Measurements from ENCODE around the gene NPAS1.

NPAS1 gene

GRCh38 chr19:47093841-47094240 is 74.2 kb downstream of the NPAS1 start:
- intact Hi-C loops (cut with DNase I; ENCODE audit: low total_unique reads), result no loop called here
- TF ChIP-seq CTCF (IDR thresholded peaks at IDR 0.05), result no peak
- H3K4me1 ChIP-seq, result peaks cover 0 to 61% (median 52%) of the 10 kb centered on the region in 4 donors
- H3K36me3 ChIP-seq, result peaks cover 20 to 53% (median 42%) of the 10 kb centered on the region in 3 donors
- H3K27ac ChIP-seq, result peak overlapping the region; percentile 79 to 81
- H3K4me3 ChIP-seq, result no peak overlapping the region
- no peaks in the 10 kb centered on the region for H3K27me3 ChIP-seq
- DNase-seq, result no peak
- H3K9me3 ChIP-seq, result no peaks in the 10 kb centered on the region

GRCh38 chr19:47094557-47095475 is 75.2 kb downstream of the NPAS1 start:
- Histone ChIP-seq H3K27me3 (no peaks in the 10 kb centered on the region), H3K4me1 (peaks cover 0 to 64% (median 52%) of the 10 kb centered on the region in 4 donors), H3K9me3 (no peaks in the 10 kb centered on the region), H3K27ac (peak overlapping the region; percentile 79 to 81), H3K4me3 (no peak overlapping the region), H3K36me3 (peaks cover 12 to 43% (median 34%) of the 10 kb centered on the region in 3 donors)
- TF ChIP-seq CTCF (IDR thresholded peaks at IDR 0.05), result no peak
- no peak for DNase-seq
- intact Hi-C loops (cut with DNase I; ENCODE audit: low total_unique reads), result no loop called here

Data from tibial artery (tissue), 4 donors.